ENCODE results near the gene SYNJ2. TPM values are rescaled to one million over a fixed set of nuclear protein-coding genes. Genes with fewer than 3 reads are reported as not detected.

SYNJ2 gene
- total RNA-seq, 1 donor from 2014 or later, result 31.8 TPM

DNA sequence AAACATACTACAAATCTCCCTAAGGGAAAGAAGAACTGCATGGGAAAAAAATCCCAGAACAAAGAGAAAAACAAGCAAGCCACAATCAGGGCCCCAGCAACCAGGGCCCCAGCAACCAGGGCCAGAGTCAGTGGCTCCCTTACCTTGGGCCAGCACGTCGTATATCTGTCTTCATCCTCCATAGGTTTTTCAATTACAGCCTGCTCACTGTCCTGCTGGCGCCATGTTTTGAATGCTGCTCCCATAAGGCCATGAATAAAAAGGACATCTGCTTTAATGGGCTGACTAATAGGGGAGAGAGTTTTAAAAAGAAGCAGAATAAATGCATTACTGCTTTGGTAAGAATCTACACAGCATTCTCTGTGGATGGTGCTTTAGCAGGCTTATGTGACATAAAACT lies 137.2 kb downstream of the SYNJ2 start:
- no peaks in the 10 kb centered on the region for H3K9me3 Mint-ChIP-seq (ENCODE audit: unreplicated experiment)
- no peaks in the 10 kb centered on the region for H3K27me3 ChIP-seq (ENCODE audit: insufficient read depth, low read length)
- H3K9ac ChIP-seq (ENCODE audit: low read length), result no peak overlapping the region
- H3K36me3 Mint-ChIP-seq (ENCODE audit: low read depth, unreplicated experiment), result peaks cover 6% of the 10 kb centered on the region
- H3K4me2 ChIP-seq (ENCODE audit: low read length), result no peak overlapping the region
- H3K9me3 ChIP-seq (ENCODE audit: insufficient read depth, low read depth, low read length), result no peaks in the 10 kb centered on the region
- no peaks in the 10 kb centered on the region for H3K27me3 Mint-ChIP-seq (ENCODE audit: low read depth, unreplicated experiment)
- H3K4me1 ChIP-seq (ENCODE audit: insufficient read depth, low read length), result no peaks in the 10 kb centered on the region
- no peaks in the 10 kb centered on the region for H3K79me2 ChIP-seq (ENCODE audit: insufficient read depth, low read length)
- DNase-seq (ENCODE audit: low read depth), result no peak
- H2AFZ ChIP-seq (ENCODE audit: low read depth, low read length), result no peak overlapping the region
- peaks cover 4% of the 10 kb centered on the region for H3K36me3 ChIP-seq (ENCODE audit: insufficient read depth, low read length)
- no peaks in the 10 kb centered on the region for H4K20me1 ChIP-seq (ENCODE audit: insufficient read depth, low read length)
- H3K4me3 ChIP-seq (ENCODE audit: insufficient read depth, low read depth, low read length), result no peak overlapping the region
- no peaks in the 10 kb centered on the region for H3K4me1 Mint-ChIP-seq (ENCODE audit: low read depth, unreplicated experiment)
- no peak for FAIRE-seq
- TF ChIP-seq EZH2 (IDR thresholded peaks at IDR 0.05; ENCODE audit: insufficient read depth, low read length), result no peak
- no peak overlapping the region for H3K4me3 Mint-ChIP-seq (ENCODE audit: unreplicated experiment)
- no peak overlapping the region for H3K27ac ChIP-seq (ENCODE audit: low read depth, low read length)
- H3K27ac Mint-ChIP-seq (ENCODE audit: unreplicated experiment), result no peak overlapping the region

GRCh38 chr6:158121335-158121734 lies 139.7 kb downstream of the SYNJ2 start:
- Histone ChIP-seq H3K9me3 (ENCODE audit: insufficient read depth, low read depth, low read length) (no peaks in the 10 kb centered on the region), H3K27me3 (ENCODE audit: insufficient read depth, low read length) (no peaks in the 10 kb centered on the region), H3K9ac (ENCODE audit: low read length) (no peak overlapping the region), H3K4me2 (ENCODE audit: low read length) (no peak overlapping the region), H2AFZ (ENCODE audit: low read depth, low read length) (no peak overlapping the region), H3K36me3 (ENCODE audit: insufficient read depth, low read length) (peaks cover 10% of the 10 kb centered on the region), H3K79me2 (ENCODE audit: insufficient read depth, low read length) (no peaks in the 10 kb centered on the region), H3K27ac (ENCODE audit: low read depth, low read length) (no peak overlapping the region), H4K20me1 (ENCODE audit: insufficient read depth, low read length) (no peaks in the 10 kb centered on the region), H3K4me3 (ENCODE audit: insufficient read depth, low read depth, low read length) (no peak overlapping the region), H3K4me1 (ENCODE audit: insufficient read depth, low read length) (no peaks in the 10 kb centered on the region)
- peaks cover 3% of the 10 kb centered on the region for H3K36me3 Mint-ChIP-seq (ENCODE audit: low read depth, unreplicated experiment)
- H3K4me1 Mint-ChIP-seq (ENCODE audit: low read depth, unreplicated experiment), result no peaks in the 10 kb centered on the region
- TF ChIP-seq, protein P1, sequence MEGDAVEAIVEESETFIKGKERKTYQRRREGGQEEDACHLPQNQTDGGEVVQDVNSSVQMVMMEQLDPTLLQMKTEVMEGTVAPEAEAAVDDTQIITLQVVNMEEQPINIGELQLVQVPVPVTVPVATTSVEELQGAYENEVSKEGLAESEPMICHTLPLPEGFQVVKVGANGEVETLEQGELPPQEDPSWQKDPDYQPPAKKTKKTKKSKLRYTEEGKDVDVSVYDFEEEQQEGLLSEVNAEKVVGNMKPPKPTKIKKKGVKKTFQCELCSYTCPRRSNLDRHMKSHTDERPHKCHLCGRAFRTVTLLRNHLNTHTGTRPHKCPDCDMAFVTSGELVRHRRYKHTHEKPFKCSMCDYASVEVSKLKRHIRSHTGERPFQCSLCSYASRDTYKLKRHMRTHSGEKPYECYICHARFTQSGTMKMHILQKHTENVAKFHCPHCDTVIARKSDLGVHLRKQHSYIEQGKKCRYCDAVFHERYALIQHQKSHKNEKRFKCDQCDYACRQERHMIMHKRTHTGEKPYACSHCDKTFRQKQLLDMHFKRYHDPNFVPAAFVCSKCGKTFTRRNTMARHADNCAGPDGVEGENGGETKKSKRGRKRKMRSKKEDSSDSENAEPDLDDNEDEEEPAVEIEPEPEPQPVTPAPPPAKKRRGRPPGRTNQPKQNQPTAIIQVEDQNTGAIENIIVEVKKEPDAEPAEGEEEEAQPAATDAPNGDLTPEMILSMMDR (IDR thresholded peaks at IDR 0.05; ENCODE audit: insufficient read depth, low read depth, low read length), result no peak
- no peak for TF ChIP-seq EZH2 (IDR thresholded peaks at IDR 0.05; ENCODE audit: insufficient read depth, low read length)
- H3K27ac Mint-ChIP-seq (ENCODE audit: unreplicated experiment), result no peak overlapping the region
- no peak overlapping the region for H3K4me3 Mint-ChIP-seq (ENCODE audit: unreplicated experiment)
- no peaks in the 10 kb centered on the region for H3K27me3 Mint-ChIP-seq (ENCODE audit: low read depth, unreplicated experiment)
- no peak for FAIRE-seq
- no peaks in the 10 kb centered on the region for H3K9me3 Mint-ChIP-seq (ENCODE audit: unreplicated experiment)
- no peak for DNase-seq (ENCODE audit: low read depth)

DNA sequence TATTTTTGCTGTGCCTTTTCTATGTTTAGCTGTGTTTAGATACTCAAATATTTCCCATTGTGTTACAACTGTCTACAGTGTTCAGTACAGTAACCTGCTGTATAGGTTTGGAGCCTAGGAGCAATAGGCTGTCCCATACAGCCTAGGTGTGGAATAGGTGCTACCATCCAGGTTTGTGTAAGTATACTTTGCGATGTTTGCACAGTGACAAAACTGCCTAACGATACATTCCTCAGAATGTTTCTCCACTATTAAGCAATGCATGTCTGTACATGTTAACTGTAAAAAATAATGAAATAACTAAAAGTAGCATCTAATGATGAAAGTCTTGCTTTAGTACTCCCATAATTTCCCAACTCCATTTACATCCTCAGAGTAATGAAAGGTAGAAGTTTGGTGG lies 140.4 kb downstream of the SYNJ2 start:
- no peaks in the 10 kb centered on the region for H3K27me3 ChIP-seq (ENCODE audit: insufficient read depth, low read length)
- H3K4me3 ChIP-seq (ENCODE audit: insufficient read depth, low read depth, low read length), result no peak overlapping the region
- peaks cover 10% of the 10 kb centered on the region for H3K36me3 ChIP-seq (ENCODE audit: insufficient read depth, low read length)
- peaks cover under 1% of the 10 kb centered on the region for H3K36me3 Mint-ChIP-seq (ENCODE audit: low read depth, unreplicated experiment)
- H3K27ac Mint-ChIP-seq (ENCODE audit: unreplicated experiment), result no peak overlapping the region
- no peak for TF ChIP-seq EZH2 (IDR thresholded peaks at IDR 0.05; ENCODE audit: insufficient read depth, low read length)
- TF ChIP-seq, protein P1 (IDR thresholded peaks at IDR 0.05; ENCODE audit: insufficient read depth, low read depth, low read length), result no peak
- H3K27me3 Mint-ChIP-seq (ENCODE audit: low read depth, unreplicated experiment), result no peaks in the 10 kb centered on the region
- H3K4me2 ChIP-seq (ENCODE audit: low read length), result no peak overlapping the region
- H2AFZ ChIP-seq (ENCODE audit: low read depth, low read length), result no peak overlapping the region
- H3K4me1 ChIP-seq (ENCODE audit: insufficient read depth, low read length), result no peaks in the 10 kb centered on the region
- no peaks in the 10 kb centered on the region for H3K4me1 Mint-ChIP-seq (ENCODE audit: low read depth, unreplicated experiment)
- DNase-seq (ENCODE audit: low read depth) (no peak), FAIRE-seq (no peak)
- no peak overlapping the region for H3K9ac ChIP-seq (ENCODE audit: low read length)
- no peaks in the 10 kb centered on the region for H4K20me1 ChIP-seq (ENCODE audit: insufficient read depth, low read length)
- no peak overlapping the region for H3K4me3 Mint-ChIP-seq (ENCODE audit: unreplicated experiment)
- no peaks in the 10 kb centered on the region for H3K9me3 ChIP-seq (ENCODE audit: insufficient read depth, low read depth, low read length)
- H3K79me2 ChIP-seq (ENCODE audit: insufficient read depth, low read length), result no peaks in the 10 kb centered on the region
- H3K9me3 Mint-ChIP-seq (ENCODE audit: unreplicated experiment), result no peaks in the 10 kb centered on the region
- no peak overlapping the region for H3K27ac ChIP-seq (ENCODE audit: low read depth, low read length)

All from astrocyte (in vitro differentiated cells and primary cell).